PC-3 (cell line): Measurements from ENCODE around the gene NDUFS5. TPM values are rescaled to one million over a fixed set of nuclear protein-coding genes. Genes with fewer than 3 reads are reported as not detected.
"Not testable (repeated sequence)": the region's sequence is repeated elsewhere in the genome, so short reads cannot be mapped to it uniquely, and the experiment has no call there.

ENCODE experiments used
- ATAC-seq: fragments of 200-7000 bp; cut with Tn5 transposase; 2 replicates; pipeline ENCODE4 v1.9.1; 2020; ENCODE audit warnings: mild to moderate bottlenecking, moderate library complexity
- Bru-seq: library from RNA; stranded (reverse); fragments of 400-500 nt; gene quantifications from one replicate; lab custom pipeline; 2021; lab: Mats Ljungman, UMichigan
- BruChase-seq, 2 experiments: library from RNA; stranded (reverse); fragments of 400-500 nt; gene quantifications; one replicate each; lab custom pipeline; 2021; lab: Mats Ljungman, UMichigan
- BruUV-seq: library from RNA; stranded (reverse); fragments of 400-500 nt; replicated peaks from 2 replicates; lab custom pipeline; 2021; lab: Mats Ljungman, UMichigan
- CTCF ChIA-PET: fragments of 300-600 bp; sonication (Branson Sonifier 250); formaldehyde crosslinking; loops from one replicate; lab custom pipeline; 2022; ENCODE audit warnings: antibody characterized with exemption; lab: Charles Lee
- POLR2A ChIA-PET: fragments of 300-600 bp; sonication (Branson Sonifier 250); formaldehyde crosslinking; loops from one replicate; lab custom pipeline; 2022; ENCODE audit warnings: antibody characterized with exemption; ENCODE audit not compliant: unreplicated experiment; lab: Charles Lee
- DNase-seq: peaks from one replicate; pipeline ENCODE4 v3.0.0-alpha.2; 2015
- H2AFZ ChIP-seq: fragments of 300-600 bp; sonication (generic); 2 replicates; pipeline ENCODE4 v1.6.0; 2016; ENCODE audit warnings: antibody characterized with exemption, low read length
- H3F3A ChIP-seq: fragments of 300-600 bp; sonication (generic); one replicate; pipeline ENCODE4 v1.6.0; 2017; ENCODE audit warnings: antibody characterized with exemption, low read length, control low read depth, mild to moderate bottlenecking; ENCODE audit not compliant: unreplicated experiment
- H3K27ac ChIP-seq: fragments of 300-600 bp; sonication (generic); 2 replicates; pipeline ENCODE4 v1.5.1; 2016; ENCODE audit warnings: mild to moderate bottlenecking, low read length
- H3K27me3 ChIP-seq: fragments of 300-600 bp; sonication (generic); 2 replicates; pipeline ENCODE4 v1.6.1; 2016; ENCODE audit warnings: low read length, mixed read lengths
- H3K36me3 ChIP-seq: fragments of 300-600 bp; sonication (generic); 2 replicates; pipeline ENCODE4 v1.6.1; 2016; ENCODE audit warnings: low read depth, mixed run types, low read length, mixed read lengths
- H3K4me1 ChIP-seq: fragments of 300-600 bp; sonication (generic); 2 replicates; pipeline ENCODE4 v1.5.1; 2016; ENCODE audit warnings: low read length; ENCODE audit not compliant: insufficient read depth
- H3K4me2 ChIP-seq: fragments of 300-600 bp; sonication (generic); 2 replicates; pipeline ENCODE4 v1.6.0; 2016; ENCODE audit warnings: low read length
- H3K4me3 ChIP-seq: fragments of 300-600 bp; sonication (generic); 2 replicates; pipeline ENCODE4 v1.5.1; 2016; ENCODE audit warnings: mild to moderate bottlenecking, low read length, mixed read lengths
- H3K79me2 ChIP-seq: fragments of 300-600 bp; sonication (generic); 2 replicates; pipeline ENCODE4 v1.6.1; 2017; ENCODE audit warnings: low read length, mixed read lengths
- H3K9ac ChIP-seq: fragments of 300-600 bp; sonication (generic); 2 replicates; pipeline ENCODE4 v1.6.0; 2016; ENCODE audit warnings: mild to moderate bottlenecking, low read length
- H3K9me2 ChIP-seq: fragments of 300-600 bp; sonication (generic); replicated peaks from 2 replicates; pipeline ENCODE4 v1.6.1; 2016; ENCODE audit warnings: mixed run types, low read length, mixed read lengths
- H3K9me3 ChIP-seq: fragments of 300-600 bp; sonication (generic); 2 replicates; pipeline ENCODE4 v1.6.1; 2016; ENCODE audit warnings: low read length, mixed read lengths
- H4K20me1 ChIP-seq: fragments of 300-600 bp; sonication (generic); 2 replicates; pipeline ENCODE4 v1.6.1; 2016; ENCODE audit warnings: low read length, mixed read lengths
- CTCF ChIP-seq: fragments of 300-600 bp; sonication (generic); conservative IDR thresholded peaks from 2 replicates; pipeline ENCODE4 v1.5.1; 2017; ENCODE audit warnings: antibody characterized with exemption, low read depth, mild to moderate bottlenecking, low read length
- EZH2 ChIP-seq: fragments of 300-600 bp; sonication (generic); IDR thresholded peaks from one replicate; pipeline ENCODE4 v1.6.1; 2017; ENCODE audit warnings: antibody characterized with exemption, mild to moderate bottlenecking, low read length; ENCODE audit not compliant: unreplicated experiment
- EZH2phosphoT487 ChIP-seq: fragments of 300-600 bp; sonication (generic); IDR thresholded peaks from 2 replicates; pipeline ENCODE4 v1.6.1; 2018; ENCODE audit warnings: mild to moderate bottlenecking, antibody characterized with exemption, low read length, borderline replicate concordance
- intact Hi-C: fragments of 100-400 bp; cut with micrococcal nuclease; formaldehyde crosslinking; loops from 2 replicates; pipeline ENCODE4 v1.9.0; 2023
- long read RNA-seq: library from polyadenylated mRNA; unstranded; transcript quantifications from one replicate; pipeline ENCODE4 v2.0.0, GENCODE V29; 2021; ENCODE audit not compliant: unreplicated experiment
- total RNA-seq: library from RNA; depleted of rRNA; stranded (reverse); fragments of >200 nt; gene quantifications from 2 replicates; pipeline ENCODE4 v1.2.3, GENCODE V29; 2014; rRNA removed

NDUFS5 gene
- 760 and 864 TPM in 2 replicates for total RNA-seq
- percentile 90 among the genes with signal in this experiment for Bru-seq, nascent RNA
- BruChase-seq, experiment 1, labeled RNA remaining after a 6-hour chase = percentile 93 among the genes with signal in this experiment
- percentile 80 among the genes with signal in this experiment for BruChase-seq, experiment 2, labeled RNA remaining after a 2-hour chase
- long read RNA-seq, transcript NDUFS5-202 (3 exons, 548 nt) = minor isoform, 48 of 236 reads
- long read RNA-seq, transcript NDUFS5-201 (3 exons, 544 nt) = major isoform, 51 of 236 reads
- long read RNA-seq, partial matches to known transcripts = 136 of 236 reads
- long read RNA-seq, other reads (novel, unspliced or antisense) = 1 of 236 reads

- TF ChIP-seq CTCF (no peak), EZH2phosphoT487 (no peak), EZH2 (no peak)
- Histone ChIP-seq H3K27me3 (no peaks in the 10 kb centered on the region), H3K79me2 (peaks cover 37% of the 10 kb centered on the region), H3K4me3 (peak within 1 kb of the TSS; percentile 94), H3K4me1 (0 out of 2 replicates have a peak, but pooled peaks cover 9% of the 10 kb centered on the region), H3F3A (no peaks in the 10 kb centered on the region), H3K9ac (peak within 1 kb of the TSS; percentile 93), H4K20me1 (peaks cover 5% of the 10 kb centered on the region), H3K9me2 (no peaks in the 10 kb centered on the region), H3K4me2 (peak within 1 kb of the TSS; percentile 84), H3K36me3 (peaks cover 14% of the 10 kb centered on the region), H3K9me3 (no peaks in the 10 kb centered on the region), H3K27ac (peak within 1 kb of the TSS; percentile 81), H2AFZ (peak within 1 kb of the TSS; percentile 94)
- ATAC-seq (peak; percentile 90), DNase-seq (peak; percentile 88)
- CTCF ChIA-PET = interaction anchor here (0.5 to 0.6 kb wide), 2 partner anchors 154 to 712 kb away, joined by 3 read pairs; partner anchors contain the start of gene PPIE
- POLR2A ChIA-PET = interaction anchor here (0.7 to 0.8 kb wide), 2 partner anchors 31 to 163 kb away, joined by 3 to 4 read pairs; no protein-coding TSS in a partner anchor
- intact Hi-C loops = loop anchor here (1.0 to 5.0 kb wide), 2 partner anchors 34 to 153 kb away; partner anchors contain the start of genes AKIRIN1 and MYCBP
- TSS peak; percentile 77 for BruUV-seq
Measured at GRCh38 chr1:39026051-39026865, at the start of gene NDUFS5. NDUFS5 (plus strand) TSS chr1:39026350; CDS start chr1:39028725, 2,375 bp downstream.

- H3K79me2 ChIP-seq, H3K4me3 ChIP-seq, H3K9me2 ChIP-seq, DNase-seq, H3K4me1 ChIP-seq, BruUV-seq, intact Hi-C loops, H3K36me3 ChIP-seq, H3K9me3 ChIP-seq, H4K20me1 ChIP-seq, H3K27me3 ChIP-seq, H3K27ac ChIP-seq, H3F3A ChIP-seq, ATAC-seq, CTCF ChIA-PET, H3K9ac ChIP-seq, H3K4me2 ChIP-seq, H2AFZ ChIP-seq, POLR2A ChIA-PET: not testable (repeated sequence)
Measured at GRCh38 chr1:38977399-38978244, 48.5 kb upstream of the NDUFS5 start.

GRCh38 chr1:38978245-38978542 is 48.0 kb upstream of the NDUFS5 start:
- POLR2A ChIA-PET, H3K36me3 ChIP-seq, BruUV-seq, H3K4me1 ChIP-seq, H3K9me3 ChIP-seq, CTCF ChIA-PET, H3K4me3 ChIP-seq, H3F3A ChIP-seq, H3K9me2 ChIP-seq, H3K27ac ChIP-seq, H3K4me2 ChIP-seq, H2AFZ ChIP-seq, H3K27me3 ChIP-seq, DNase-seq, ATAC-seq, H3K9ac ChIP-seq, intact Hi-C loops, H4K20me1 ChIP-seq, H3K79me2 ChIP-seq: not testable (repeated sequence)

- H3K79me2 ChIP-seq, H3K4me1 ChIP-seq, BruUV-seq, H3K36me3 ChIP-seq, H3K4me3 ChIP-seq, H3K27ac ChIP-seq, H3F3A ChIP-seq, DNase-seq, POLR2A ChIA-PET, H4K20me1 ChIP-seq, H3K4me2 ChIP-seq, ATAC-seq, H3K9me3 ChIP-seq, H3K27me3 ChIP-seq, H3K9me2 ChIP-seq, H2AFZ ChIP-seq, intact Hi-C loops, H3K9ac ChIP-seq, CTCF ChIA-PET: not testable (repeated sequence)
Measured at GRCh38 chr1:38979380-38979779, 46.8 kb upstream of the NDUFS5 start.
